Endothelial cell (in vitro differentiated cells): Measurements from ENCODE around the gene LARP7. TPM values are rescaled to one million over a fixed set of nuclear protein-coding genes. Genes with fewer than 3 reads are reported as not detected.
A peak's percentile ranks its signal among the peaks of the same experiment; 100 is the strongest.
"Not testable (repeated sequence)": the region's sequence is repeated elsewhere in the genome, so short reads cannot be mapped to it uniquely, and the experiment has no call there.

Experiments used
- DNase-seq: peaks from one replicate; pipeline ENCODE4 v3.0.0; 2021; ENCODE audit warnings: low spot score
- H3K27ac Mint-ChIP-seq: one replicate; pipeline ENCODE4 v1.8.0; 2021; ENCODE audit warnings: mixed read lengths, inconsistent platforms; ENCODE audit not compliant: unreplicated experiment
- H3K27me3 Mint-ChIP-seq: one replicate; pipeline ENCODE4 v1.8.0; 2021; ENCODE audit warnings: mild to moderate bottlenecking, moderate library complexity, mixed read lengths, inconsistent platforms; ENCODE audit not compliant: unreplicated experiment
- H3K36me3 Mint-ChIP-seq: one replicate; pipeline ENCODE4 v1.8.0; 2021; ENCODE audit warnings: mild to moderate bottlenecking, low read depth, mixed read lengths, inconsistent platforms; ENCODE audit not compliant: unreplicated experiment
- H3K4me1 Mint-ChIP-seq: one replicate; pipeline ENCODE4 v1.8.0; 2021; ENCODE audit warnings: mild to moderate bottlenecking, mixed read lengths, inconsistent platforms; ENCODE audit not compliant: unreplicated experiment
- H3K4me3 Mint-ChIP-seq: one replicate; pipeline ENCODE4 v1.8.0; 2021; ENCODE audit warnings: mild to moderate bottlenecking, mixed read lengths, inconsistent platforms; ENCODE audit not compliant: unreplicated experiment
- H3K9me3 Mint-ChIP-seq: one replicate; pipeline ENCODE4 v1.8.0; 2021; ENCODE audit warnings: mixed read lengths, inconsistent platforms; ENCODE audit not compliant: unreplicated experiment
- total RNA-seq: library from RNA; stranded (reverse); fragmentation: NEBNext Ultra II Directional; extraction: Animal tissue kit (Norgen Biotek cat#: 25700); gene quantifications from one replicate; pipeline ENCODE4 v1.2.1, GENCODE V29; 2021; ENCODE audit not compliant: unreplicated experiment
- TF ChIP-seq, protein P1 (sequence below): fragments of 200-600 bp; sonication (generic); IDR thresholded peaks from one replicate; pipeline ENCODE4 v1.5.0; 2021; ENCODE audit warnings: antibody characterized with exemption; ENCODE audit not compliant: unreplicated experiment

Gene LARP7
- total RNA-seq, 1 donor from 2014 or later: 36.8 TPM

DNA sequence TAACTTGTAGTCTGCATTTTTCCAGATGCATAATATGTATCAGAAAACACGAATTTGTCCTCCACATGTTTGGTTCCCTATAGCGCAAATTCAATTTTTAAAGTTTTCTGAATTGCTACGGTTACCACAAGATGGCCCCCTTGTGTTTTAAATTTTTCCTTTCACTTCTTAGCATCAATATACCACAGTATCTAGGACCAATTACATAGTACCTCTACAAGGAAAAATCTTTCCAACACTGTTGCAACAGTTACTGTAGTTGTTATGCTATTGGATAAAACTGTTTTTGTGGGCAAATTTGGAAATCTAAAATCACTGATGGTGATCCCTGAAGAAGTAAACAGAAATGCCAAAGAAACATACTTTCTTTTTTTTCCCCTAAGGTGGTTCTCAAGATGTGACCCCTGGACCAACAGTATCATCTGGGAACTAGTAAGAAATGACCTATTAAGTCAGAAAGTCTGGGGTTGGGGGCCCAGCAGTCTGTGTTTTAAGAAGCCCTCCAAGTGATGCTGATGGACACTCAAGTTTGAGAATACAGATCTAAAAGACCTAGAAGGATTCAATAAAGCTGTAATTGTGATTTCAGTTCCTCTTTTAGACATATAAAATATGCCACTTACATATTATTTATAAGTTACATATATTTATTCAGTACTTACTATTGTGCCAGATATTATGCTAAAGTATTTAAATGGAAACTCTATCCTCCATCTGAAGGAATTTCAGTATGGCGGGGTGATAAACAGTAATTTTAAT lies 3.3 kb upstream of the LARP7 start:
- peaks cover 5% of the 10 kb centered on the region for H3K4me1 Mint-ChIP-seq
- no peaks in the 10 kb centered on the region for H3K27me3 Mint-ChIP-seq
- no peaks in the 10 kb centered on the region for H3K9me3 Mint-ChIP-seq
- H3K4me3 Mint-ChIP-seq: no peak overlapping the region
- TF ChIP-seq, protein P1, sequence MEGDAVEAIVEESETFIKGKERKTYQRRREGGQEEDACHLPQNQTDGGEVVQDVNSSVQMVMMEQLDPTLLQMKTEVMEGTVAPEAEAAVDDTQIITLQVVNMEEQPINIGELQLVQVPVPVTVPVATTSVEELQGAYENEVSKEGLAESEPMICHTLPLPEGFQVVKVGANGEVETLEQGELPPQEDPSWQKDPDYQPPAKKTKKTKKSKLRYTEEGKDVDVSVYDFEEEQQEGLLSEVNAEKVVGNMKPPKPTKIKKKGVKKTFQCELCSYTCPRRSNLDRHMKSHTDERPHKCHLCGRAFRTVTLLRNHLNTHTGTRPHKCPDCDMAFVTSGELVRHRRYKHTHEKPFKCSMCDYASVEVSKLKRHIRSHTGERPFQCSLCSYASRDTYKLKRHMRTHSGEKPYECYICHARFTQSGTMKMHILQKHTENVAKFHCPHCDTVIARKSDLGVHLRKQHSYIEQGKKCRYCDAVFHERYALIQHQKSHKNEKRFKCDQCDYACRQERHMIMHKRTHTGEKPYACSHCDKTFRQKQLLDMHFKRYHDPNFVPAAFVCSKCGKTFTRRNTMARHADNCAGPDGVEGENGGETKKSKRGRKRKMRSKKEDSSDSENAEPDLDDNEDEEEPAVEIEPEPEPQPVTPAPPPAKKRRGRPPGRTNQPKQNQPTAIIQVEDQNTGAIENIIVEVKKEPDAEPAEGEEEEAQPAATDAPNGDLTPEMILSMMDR: peak; percentile 33
- no peaks in the 10 kb centered on the region for H3K36me3 Mint-ChIP-seq
- H3K27ac Mint-ChIP-seq: no peak overlapping the region
- no peak for DNase-seq

DNA sequence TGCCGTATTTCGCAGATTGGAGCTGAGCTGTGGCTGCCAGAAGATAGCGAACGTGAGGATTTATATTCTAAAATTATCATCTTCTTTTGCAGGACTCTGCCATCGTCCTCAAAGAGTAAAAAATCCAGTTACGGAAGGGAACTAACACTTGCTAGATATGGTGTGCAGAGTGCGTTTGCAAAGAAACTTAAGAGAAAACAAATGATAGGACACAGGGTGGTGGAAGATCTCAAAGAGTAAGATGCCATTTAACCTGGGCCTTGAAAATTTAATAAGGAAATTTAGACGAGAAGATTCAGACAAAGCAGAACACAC lies 566 bp downstream of the LARP7 start:
- no peak overlapping the region for H3K27ac Mint-ChIP-seq
- no peaks in the 10 kb centered on the region for H3K9me3 Mint-ChIP-seq
- no peaks in the 10 kb centered on the region for H3K27me3 Mint-ChIP-seq
- TF ChIP-seq, protein P1: no peak
- H3K36me3 Mint-ChIP-seq: peaks cover 3% of the 10 kb centered on the region
- no peak for DNase-seq
- no peak overlapping the region for H3K4me3 Mint-ChIP-seq
- peaks cover 5% of the 10 kb centered on the region for H3K4me1 Mint-ChIP-seq

DNA sequence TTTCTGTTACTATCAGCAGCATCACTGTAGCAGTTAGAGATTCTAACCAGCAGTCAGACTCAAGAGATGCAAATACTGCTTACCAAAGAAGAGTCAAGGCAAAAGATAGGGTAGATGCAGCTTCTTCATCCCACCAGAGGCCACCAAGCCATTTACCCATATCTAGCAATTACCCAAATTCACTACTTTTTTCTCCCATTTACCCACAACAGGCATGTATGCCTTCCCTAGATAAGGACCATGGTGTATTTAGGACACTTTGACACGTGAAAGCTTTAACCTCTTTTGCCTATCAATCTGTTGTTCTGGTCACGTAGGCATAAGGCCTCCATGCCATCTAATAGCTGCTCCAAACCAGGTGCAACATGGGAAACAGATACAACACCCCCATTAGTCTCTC lies 5.6 kb downstream of the LARP7 start:
- peaks cover 10% of the 10 kb centered on the region for H3K36me3 Mint-ChIP-seq
- peaks cover 2% of the 10 kb centered on the region for H3K27me3 Mint-ChIP-seq
- no peaks in the 10 kb centered on the region for H3K9me3 Mint-ChIP-seq
- H3K4me1 Mint-ChIP-seq: peaks cover 13% of the 10 kb centered on the region
- no peak for DNase-seq
- no peak overlapping the region for H3K4me3 Mint-ChIP-seq
- H3K27ac Mint-ChIP-seq: no peak overlapping the region
- TF ChIP-seq, protein P1: no peak

DNA sequence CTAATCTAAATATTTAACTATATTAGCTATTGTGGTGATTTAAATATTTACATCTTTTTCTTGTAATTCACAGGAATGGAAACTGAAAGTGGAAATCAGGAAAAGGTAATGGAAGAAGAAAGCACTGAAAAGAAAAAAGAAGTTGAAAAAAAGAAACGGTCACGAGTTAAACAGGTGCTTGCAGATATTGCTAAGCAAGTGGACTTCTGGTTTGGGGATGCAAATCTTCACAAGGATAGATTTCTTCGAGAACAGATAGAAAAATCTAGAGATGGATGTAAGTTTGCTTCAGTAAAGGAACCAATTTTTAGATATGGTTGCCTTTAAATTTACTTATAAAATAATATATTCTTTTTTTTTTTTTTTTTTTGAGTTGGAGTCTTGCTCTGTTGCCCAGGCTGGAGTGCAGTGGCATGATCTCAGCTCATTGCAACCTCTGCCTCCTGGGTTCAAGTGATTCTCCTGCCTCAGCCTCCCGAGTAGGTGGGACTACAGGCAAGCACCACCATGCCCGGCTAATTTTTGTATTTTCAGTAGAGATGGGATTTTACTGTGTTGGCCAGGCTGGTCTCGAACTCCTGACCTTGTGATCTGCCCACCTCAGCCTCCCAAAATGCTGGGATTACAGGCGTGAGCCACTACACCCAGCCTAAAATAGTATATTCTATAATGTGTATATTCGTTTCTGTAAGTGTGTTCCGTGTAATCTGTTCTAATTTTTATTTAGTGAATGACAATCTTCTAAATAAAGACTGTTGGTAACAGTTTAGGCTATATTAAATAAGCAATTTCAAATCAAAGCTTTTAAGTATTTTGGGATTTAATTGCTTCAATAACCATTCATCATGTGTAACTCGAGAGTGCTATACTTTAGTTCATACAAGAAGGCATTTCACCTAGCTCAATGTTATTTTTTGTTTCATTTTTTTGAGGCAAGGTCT lies 7.9 kb downstream of the LARP7 start:
- H3K4me3 Mint-ChIP-seq, H3K27ac Mint-ChIP-seq, DNase-seq, H3K4me1 Mint-ChIP-seq, H3K9me3 Mint-ChIP-seq, H3K27me3 Mint-ChIP-seq: not testable (repeated sequence)
- peaks cover 10% of the 10 kb centered on the region for H3K36me3 Mint-ChIP-seq

DNA sequence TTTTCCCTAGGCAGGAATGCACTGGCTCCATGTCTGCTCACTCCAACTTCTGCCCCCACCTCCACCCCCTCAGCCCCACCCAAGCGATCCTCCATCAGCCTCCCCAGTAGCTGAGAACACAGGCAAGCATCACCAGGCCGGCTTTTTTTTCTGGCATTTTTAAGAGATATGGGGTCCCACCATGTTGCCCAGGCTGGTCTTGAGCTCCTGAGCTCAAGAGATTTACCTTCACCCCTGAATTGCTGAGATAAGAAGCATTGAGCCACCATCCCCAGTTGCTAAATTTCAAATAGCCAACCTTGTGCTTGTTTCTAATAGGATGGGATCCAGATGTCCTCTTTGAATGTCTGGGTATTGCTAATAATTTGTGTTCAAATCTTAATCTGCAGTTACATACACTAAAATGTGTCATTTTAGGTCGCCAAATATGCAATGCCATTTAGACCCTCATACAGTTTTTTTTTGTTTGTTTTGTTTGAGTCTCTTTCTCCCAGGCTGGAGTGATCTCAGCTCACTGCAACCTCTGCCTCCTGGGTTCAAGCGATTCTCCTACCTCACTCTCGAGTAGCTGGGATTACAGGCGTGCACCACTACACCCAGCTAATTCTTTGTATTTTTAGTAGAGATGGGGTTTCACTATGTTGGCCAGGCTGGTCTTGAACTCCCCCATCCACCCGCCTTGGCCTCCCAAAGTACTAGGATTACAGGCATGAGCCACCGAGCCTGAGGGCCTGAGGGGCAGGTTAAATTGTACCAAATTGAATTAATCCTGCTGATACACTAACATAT lies 8.8 kb downstream of the LARP7 start:
- H3K27me3 Mint-ChIP-seq: peaks cover 2% of the 10 kb centered on the region
- no peak for DNase-seq
- TF ChIP-seq, protein P1: no peak
- peak overlapping the region; percentile 62 for H3K27ac Mint-ChIP-seq
- peaks cover 9% of the 10 kb centered on the region for H3K36me3 Mint-ChIP-seq
- H3K4me3 Mint-ChIP-seq: peak overlapping the region; percentile 73
- no peaks in the 10 kb centered on the region for H3K9me3 Mint-ChIP-seq
- H3K4me1 Mint-ChIP-seq: peaks cover 14% of the 10 kb centered on the region
